Umbilical cord (tissue), 2 donors: ENCODE measurements around the gene AURKB. TPM values are rescaled to one million over a fixed set of nuclear protein-coding genes. Genes with fewer than 3 reads are reported as not detected.
"Not testable (repeated sequence)": the region's sequence is repeated elsewhere in the genome, so short reads cannot be mapped to it uniquely, and the experiment has no call there.

Experiments used
- DNase-seq: peaks from one replicate; pipeline ENCODE4 v3.0.0-alpha.2; 2015; ENCODE audit warnings: low spot score
- total RNA-seq: library from RNA; depleted of rRNA; stranded (reverse); fragments of >200 nt; gene quantifications from one replicate; pipeline ENCODE4 v1.2.3, GENCODE V29; 2014; ENCODE audit warnings: low replicate concordance; ENCODE audit not compliant: insufficient read depth

AURKB gene
- total RNA-seq, 1 donor from 2014 or later: 6.7 TPM

- no peak for DNase-seq
These were observed 21.2 kb downstream of the AURKB start for GRCh38 chr17:8189041-8189710.

DNA sequence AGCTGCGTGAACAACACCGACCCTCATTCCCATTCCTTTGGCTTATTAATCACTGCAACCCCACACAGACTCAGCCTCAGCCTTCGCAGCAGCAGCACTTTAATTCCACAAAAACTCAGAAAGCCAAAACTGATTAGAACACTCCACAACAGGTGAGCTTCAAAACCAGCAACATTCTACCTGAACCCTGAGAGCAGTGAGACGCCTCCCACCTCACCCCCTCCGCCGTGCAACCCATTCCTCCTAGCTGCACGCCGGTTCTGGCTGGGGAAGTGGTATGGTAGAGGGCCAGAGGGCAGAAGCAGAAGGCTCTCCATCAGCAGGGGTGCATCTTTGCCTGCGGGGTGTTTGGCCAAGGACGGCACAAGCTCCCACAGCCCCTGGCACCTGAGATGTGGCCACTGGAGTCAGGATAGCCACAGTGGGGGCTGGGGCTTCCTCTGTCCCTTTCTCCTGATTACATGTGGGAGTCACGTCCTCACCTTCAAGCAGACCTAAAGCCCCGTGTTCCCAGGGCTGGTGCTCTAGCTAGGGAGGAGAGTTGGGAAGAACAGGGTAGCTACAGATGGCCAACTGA lies 22.0 kb downstream of the AURKB start:
- no peak for DNase-seq

DNA sequence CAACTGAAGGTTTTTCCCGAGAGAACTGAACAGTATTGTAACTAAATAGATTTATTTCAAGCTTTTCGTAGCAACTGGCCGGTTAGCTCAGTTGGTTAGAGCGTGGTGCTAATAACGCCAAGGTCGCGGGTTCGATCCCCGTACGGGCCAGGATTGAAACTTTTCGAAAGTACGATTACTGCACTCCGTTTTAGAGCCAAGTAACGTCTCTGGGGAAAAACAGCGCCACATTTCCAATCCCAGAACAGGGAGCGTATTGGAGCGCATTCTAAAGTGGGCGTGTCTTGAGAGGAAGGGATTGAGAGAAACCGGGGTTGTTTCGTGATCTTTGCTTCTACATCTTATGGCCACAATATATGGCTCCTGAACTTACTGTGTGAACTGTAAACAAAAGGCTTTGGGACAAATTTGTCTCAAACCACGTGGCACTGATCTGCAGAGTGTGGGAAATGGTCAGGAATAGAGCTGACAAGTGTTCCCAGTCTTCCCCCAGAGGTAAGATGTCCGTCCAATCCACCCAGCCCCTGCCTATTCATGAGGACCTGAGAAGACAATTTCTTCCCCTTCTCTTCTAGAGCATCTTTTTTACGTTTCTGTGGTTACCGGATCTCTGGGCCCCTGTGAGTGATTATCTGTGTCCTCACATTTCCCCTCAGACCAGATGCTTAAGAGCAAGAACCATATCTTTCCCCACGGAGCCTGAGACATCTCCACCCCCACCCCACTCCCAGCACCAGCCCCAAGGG lies 22.7 kb downstream of the AURKB start:
- DNase-seq: peak; percentile 99

GRCh38 chr17:8186787-8187516 lies 23.4 kb downstream of the AURKB start:
- peak; percentile 98 for DNase-seq

GRCh38 chr17:8186446-8186786 lies 24.0 kb downstream of the AURKB start:
- no peak for DNase-seq

- peak; percentile 86 for DNase-seq
These were observed 24.6 kb downstream of the AURKB start for GRCh38 chr17:8185582-8186445.

DNA sequence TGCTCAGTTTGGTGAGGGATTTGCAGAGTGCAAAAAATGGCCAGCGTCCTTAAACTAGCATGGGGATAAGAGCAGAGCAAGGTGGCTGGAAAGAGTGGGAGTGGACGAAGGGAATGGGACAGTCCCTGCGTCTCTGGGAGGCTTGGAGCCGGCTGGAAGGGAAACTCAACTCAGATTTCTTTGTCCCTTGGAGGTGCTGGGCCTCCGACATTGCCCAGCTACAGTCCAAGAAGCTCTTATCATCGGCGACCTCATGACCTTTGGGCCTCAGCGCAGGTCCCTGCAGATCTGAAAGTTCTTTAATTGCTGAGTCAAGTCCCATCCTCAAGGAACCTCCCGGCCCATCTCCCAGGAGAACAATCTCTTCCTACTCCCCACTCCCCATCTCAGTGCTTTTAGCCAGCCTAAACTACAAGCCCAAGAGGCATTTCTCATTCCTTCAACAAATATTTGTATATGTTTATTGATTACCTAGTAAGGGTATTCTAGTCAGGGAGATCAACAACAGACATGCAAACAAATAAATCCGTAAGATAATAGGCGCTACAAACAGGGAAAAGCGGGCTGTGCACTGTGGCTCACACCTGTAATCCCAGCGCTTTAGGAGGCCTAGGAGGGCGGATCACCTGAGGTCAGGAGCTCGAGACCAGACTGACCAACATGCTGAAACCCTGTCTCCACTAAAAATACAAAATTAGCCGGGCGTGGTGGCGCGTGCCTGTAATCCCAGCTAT lies 33.2 kb downstream of the AURKB start:
- DNase-seq: no peak

DNA sequence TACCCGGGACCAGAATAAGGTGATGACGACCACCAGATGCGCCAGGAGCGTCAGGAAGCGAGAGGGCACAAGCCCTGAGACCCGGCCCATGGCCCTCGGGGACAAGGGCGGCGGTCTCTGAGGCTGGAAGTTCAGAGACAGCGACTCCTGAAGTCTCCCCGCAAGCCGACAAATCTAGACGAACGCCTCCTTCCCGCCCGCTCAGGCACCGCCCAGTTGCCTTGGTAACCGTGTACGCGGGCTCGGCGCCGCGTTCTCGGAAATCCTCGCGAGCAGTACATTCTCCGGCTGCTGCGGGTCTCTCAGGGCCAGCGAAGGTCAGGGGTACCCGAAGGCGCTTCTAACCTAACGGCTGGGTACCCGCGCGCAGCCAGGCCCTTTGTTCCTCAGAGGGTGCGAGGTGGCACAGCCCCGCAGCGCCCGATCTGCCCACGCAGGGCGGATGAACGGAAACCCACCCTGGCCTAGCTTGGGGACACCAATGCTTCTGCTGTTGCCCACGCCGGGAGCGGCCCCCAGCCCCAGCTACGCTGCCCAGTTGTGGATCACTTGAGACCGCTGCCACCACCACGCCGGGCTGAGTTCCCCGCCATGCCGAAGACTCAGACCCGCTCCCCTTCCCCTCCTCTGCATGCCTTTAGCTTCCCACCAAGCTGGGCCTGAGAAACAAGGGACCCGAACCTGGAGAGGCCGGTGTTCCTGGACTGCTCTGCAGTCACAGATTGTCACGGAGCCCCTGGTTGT lies 34.0 kb downstream of the AURKB start, which contains the start of gene TMEM107:
TSS of gene TMEM107 (minus strand) at position 184 of the 744 bp plus-strand sequence. CDS start at position 90, 94 bp downstream.
- peak; percentile 94 for DNase-seq

- DNase-seq: no peak
These were observed 34.6 kb downstream of the AURKB start for GRCh38 chr17:8175795-8176196.

DNA sequence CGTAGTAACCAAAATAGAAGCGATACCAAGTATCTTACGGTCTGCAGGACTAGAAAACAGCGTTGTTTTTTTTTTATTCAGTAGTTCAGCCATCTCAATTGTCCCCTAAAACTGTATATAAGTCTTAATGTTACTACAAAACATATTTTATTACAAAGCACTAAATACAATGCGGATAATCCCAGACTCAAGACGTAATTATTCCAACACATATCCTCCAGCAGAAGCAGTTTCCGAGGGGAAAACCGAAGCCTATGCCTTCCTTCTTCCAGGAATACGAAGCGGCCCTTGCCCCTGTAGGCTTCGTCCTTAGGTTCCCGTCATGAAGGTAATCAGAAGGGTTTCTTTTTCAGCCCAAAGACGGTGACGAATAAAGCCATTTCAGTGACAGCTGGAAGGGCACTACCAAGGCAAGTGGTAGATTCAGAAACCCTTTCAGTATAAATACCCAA lies 36.5 kb downstream of the AURKB start:
- DNase-seq: no peak

- peak; percentile 97 for DNase-seq
These were observed 37.1 kb downstream of the AURKB start for GRCh38 chr17:8173056-8173870.

GRCh38 chr17:8170186-8170585 lies 40.2 kb downstream of the AURKB start:
- DNase-seq: not testable (repeated sequence)

DNA sequence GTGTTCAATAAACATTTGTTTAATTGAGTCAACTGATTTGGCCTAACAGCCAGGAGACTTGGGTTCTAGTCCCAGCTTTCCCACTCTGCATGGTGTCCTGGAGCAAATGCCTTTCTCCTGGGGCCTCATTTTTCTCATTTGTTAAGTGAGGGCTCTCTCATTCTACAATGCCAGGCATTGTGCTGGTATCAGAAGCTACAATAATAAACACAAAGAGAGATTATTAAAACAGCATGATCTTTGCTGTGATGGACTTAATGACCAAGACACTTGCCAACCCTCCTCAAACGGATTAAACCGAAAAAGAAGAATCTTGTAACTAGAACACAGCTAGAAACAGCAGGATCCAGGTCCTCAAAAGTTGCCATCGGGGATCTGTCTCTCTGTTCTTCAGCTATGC lies 42.8 kb downstream of the AURKB start:
- DNase-seq: no peak

GRCh38 chr17:8166731-8167130 lies 43.6 kb downstream of the AURKB start:
- no peak for DNase-seq

DNA sequence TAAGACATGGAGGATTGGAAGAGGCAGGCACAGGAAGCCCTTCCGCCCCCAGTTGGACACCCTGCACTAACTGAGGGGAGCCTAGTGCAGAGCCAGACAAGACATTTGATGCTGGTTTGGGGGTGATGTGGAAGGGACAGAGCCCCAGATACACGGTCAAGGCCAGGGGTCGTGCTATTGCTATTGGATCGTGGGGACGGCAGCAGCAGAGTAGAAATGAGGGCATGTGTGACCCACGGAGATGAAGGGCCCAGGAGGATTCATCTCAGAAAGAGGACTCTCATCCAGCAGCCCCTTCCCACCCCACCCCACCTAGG lies 45.6 kb downstream of the AURKB start:
- no peak for DNase-seq

DNA sequence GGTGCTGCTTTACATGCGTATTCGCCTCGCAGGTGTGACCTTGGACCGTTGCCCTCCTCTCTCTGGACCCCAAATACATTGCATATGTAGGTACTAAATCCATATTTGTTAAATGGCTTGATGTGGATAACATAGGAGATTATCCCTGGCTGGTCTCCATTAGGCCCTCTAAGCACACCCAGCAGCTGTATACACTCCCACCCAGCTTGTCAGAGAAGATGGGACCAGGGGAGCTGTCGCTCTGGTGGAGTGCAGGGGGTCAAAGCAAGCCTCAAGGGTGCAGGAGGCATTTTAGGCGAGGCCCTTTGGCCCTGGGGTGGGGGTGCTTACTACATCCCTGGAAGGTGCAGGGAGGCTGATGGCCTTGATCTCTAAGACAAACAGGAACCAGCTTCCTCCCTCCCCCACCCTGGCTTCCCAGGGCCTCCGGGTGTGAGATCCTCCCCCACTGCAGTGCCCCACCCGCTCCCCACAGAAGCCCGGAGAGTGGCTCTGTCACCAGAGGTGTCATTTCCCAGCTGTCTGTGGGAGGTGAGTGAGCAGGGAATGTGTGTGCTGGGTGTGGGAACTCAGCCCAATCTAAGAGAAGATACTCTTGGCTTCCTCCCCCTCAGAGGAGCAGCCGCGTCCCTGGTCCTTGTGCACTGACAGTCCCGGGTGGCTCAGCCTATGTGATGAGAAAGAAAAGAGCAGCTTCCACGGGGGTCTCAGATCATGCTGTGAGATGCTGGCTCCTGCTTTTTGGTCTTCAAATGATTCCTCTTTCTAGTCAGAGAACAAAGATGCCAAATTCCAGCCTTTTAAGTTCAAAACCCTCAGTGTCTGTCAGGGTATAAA lies 46.2 kb downstream of the AURKB start:
- DNase-seq: peak; percentile 58

GRCh38 chr17:8162997-8163977 lies 47.1 kb downstream of the AURKB start:
- DNase-seq: no peak
